A549 (cell line): ENCODE measurements around the gene ABCC1. TPM values are rescaled to one million over a fixed set of nuclear protein-coding genes. Genes with fewer than 3 reads are reported as not detected.

Experiments
- ATAC-seq, 2 experiments: fragments of 200-7000 bp in 1 of 2; fragments of >200 bp in 1 of 2; cut with Nextera tagmentation in 1 of 2; cut with Tn5 transposase in 1 of 2; 3 replicates each; pipeline versions ENCODE4 v1.8.0 to v1.9.1; 2018 to 2020; ENCODE audit warnings: mild to moderate bottlenecking in 1 of 2, moderate library complexity in 1 of 2
- CTCF ChIA-PET: fragments of 300-600 bp; sonication (Branson Sonifier 250); formaldehyde crosslinking; extraction: SDS; loops from one replicate; lab custom pipeline; 2021; ENCODE audit warnings: antibody characterized with exemption, inconsistent platforms; lab: Yijun Ruan, JAX
- POLR2A ChIA-PET: fragments of 350-600 bp; formaldehyde crosslinking; extraction: SDS; loops from one replicate; lab custom pipeline; 2021; ENCODE audit warnings: antibody characterized with exemption, inconsistent platforms; lab: Yijun Ruan, JAX
- DNase-seq, 2 experiments: peaks; one replicate each; pipeline versions ENCODE4 v3.0.0 to v3.0.0-alpha.2; 2011 to 2016; ENCODE audit warnings: low read depth in 1 of 2, low spot score in 1 of 2
- FAIRE-seq: peaks from 2 replicates; lab custom pipeline; 2011; peaks lifted over from hg19 to GRCh38; lab: Jason Lieb, UNC
- H3K27ac ChIP-seq, 2 experiments: fragments of >200 bp; sonication (Bioruptor Twin); formaldehyde crosslinking; 3 replicates each; pipeline ENCODE4 v1.5.1; 2016 to 2017
- H3K4me1 ChIP-seq: fragments of >200 bp; sonication (Bioruptor Twin); formaldehyde crosslinking; 3 replicates; pipeline ENCODE4 v1.6.1; 2016
- H3K4me2 ChIP-seq: fragments of >200 bp; sonication (Bioruptor Twin); formaldehyde crosslinking; 3 replicates; pipeline ENCODE4 v1.6.1; 2016
- H3K4me3 ChIP-seq: fragments of >200 bp; sonication (Bioruptor Twin); formaldehyde crosslinking; 3 replicates; pipeline ENCODE4 v1.5.1; 2016
- H3K9me3 ChIP-seq: fragments of >200 bp; sonication (Bioruptor Twin); formaldehyde crosslinking; 3 replicates; pipeline ENCODE4 v1.6.1; 2016
- CBX8 ChIP-seq: fragments of 200-600 bp; sonication (generic); IDR thresholded peaks from 2 replicates; pipeline ENCODE4 v1.6.1; 2016
- CHD4 ChIP-seq: fragments of 200-600 bp; sonication (generic); IDR thresholded peaks from 2 replicates; pipeline ENCODE4 v1.6.1; 2016; ENCODE audit warnings: antibody characterized with exemption, mild to moderate bottlenecking, borderline replicate concordance
- EHF ChIP-seq: fragments of 250-450 bp; sonication (Bioruptor Pico); IDR thresholded peaks from 2 replicates; pipeline ENCODE4 v1.5.0; 2020; ENCODE audit warnings: mild to moderate bottlenecking
- EHMT2 ChIP-seq: fragments of 200-600 bp; sonication (generic); IDR thresholded peaks from 2 replicates; pipeline ENCODE4 v1.6.1; 2016; ENCODE audit warnings: antibody characterized with exemption, low read depth, mild to moderate bottlenecking, moderate library complexity
- ESRRA ChIP-seq: fragments of 150-350 bp; IDR thresholded peaks from 2 replicates; pipeline ENCODE4 v1.6.1; 2014; ENCODE audit warnings: mild to moderate bottlenecking, low read length, borderline replicate concordance
- FOXS1 ChIP-seq: fragments of 250-450 bp; sonication (Bioruptor Pico); IDR thresholded peaks from 2 replicates; pipeline ENCODE4 v1.5.0; 2020; ENCODE audit warnings: mild to moderate bottlenecking, moderate library complexity
- HDAC2 ChIP-seq: fragments of 200-600 bp; sonication (generic); IDR thresholded peaks from 2 replicates; pipeline ENCODE4 v1.6.1; 2016
- HOXA7 ChIP-seq: fragments of 250-450 bp; sonication (Bioruptor Pico); IDR thresholded peaks from 2 replicates; pipeline ENCODE4 v1.5.0; 2020; ENCODE audit warnings: mild to moderate bottlenecking, moderate library complexity
- HOXB5 ChIP-seq: fragments of 250-450 bp; sonication (Bioruptor Pico); IDR thresholded peaks from 2 replicates; pipeline ENCODE4 v1.5.0; 2020; ENCODE audit warnings: mild to moderate bottlenecking, moderate library complexity
- KDM1A ChIP-seq: fragments of 200-600 bp; sonication (generic); IDR thresholded peaks from 2 replicates; pipeline ENCODE4 v1.6.1; 2016; ENCODE audit warnings: low read depth, mild to moderate bottlenecking
- MAZ ChIP-seq: fragments of 150-350 bp; IDR thresholded peaks from 2 replicates; pipeline ENCODE4 v1.6.1; 2014; ENCODE audit warnings: antibody characterized with exemption, low read depth, low read length, borderline replicate concordance
- MYC ChIP-seq: IDR thresholded peaks from 2 replicates; pipeline ENCODE4 v1.6.1; 2012; ENCODE audit warnings: mild to moderate bottlenecking, inconsistent platforms, low read length, improper control_type of control experiment, borderline replicate concordance
- RAD21 ChIP-seq, 2 experiments: fragments of >200 bp in 1 of 2; sonication (Bioruptor Twin) in 1 of 2; formaldehyde crosslinking in 1 of 2; IDR thresholded peaks in 1 of 2; conservative IDR thresholded peaks in 1 of 2; 2 replicates in 1 of 2; 3 replicates in 1 of 2; pipeline ENCODE4 v1.6.1; 2012 to 2018; ENCODE audit warnings: inconsistent platforms in 1 of 2
- SMC3 ChIP-seq: fragments of >200 bp; sonication (Bioruptor Twin); formaldehyde crosslinking; IDR thresholded peaks from 3 replicates; pipeline ENCODE4 v1.6.1; 2018; ENCODE audit warnings: inconsistent platforms
- ZC3H11A ChIP-seq: fragments of 450-650 bp; IDR thresholded peaks from 2 replicates; pipeline ENCODE4 v1.6.1; 2014; ENCODE audit warnings: antibody characterized with exemption, mild to moderate bottlenecking
- WGBS: methylation state at CpG from one replicate; pipeline ENCODE4 v1.1.6; 2017; ENCODE audit errors: missing lambda C conversion rate; 5-methylcytosine and 5-hydroxymethylcytosine counted together
- polyA plus RNA-seq, 4 experiments: library from polyadenylated mRNA; depleted of rRNA in 3 of 4; stranded (reverse); fragments of >200 nt; fragmentation: RNase III in 1 of 4; extraction: RNeasy Plus Mini Kit Qiagen cat#74134 plus additional on column Dnase treatment in 1 of 4; gene quantifications; 2 replicates in 3 of 4; 3 replicates in 1 of 4; pipeline ENCODE4 v1.2.3, GENCODE V29; 2011 to 2017
- TF ChIP-seq, protein P1 (sequence below): fragments of 450-650 bp; IDR thresholded peaks from 2 replicates; pipeline ENCODE4 v1.6.1; 2014; ENCODE audit warnings: antibody characterized with exemption
- TF ChIP-seq, protein P2 (sequence below): fragments of 200-600 bp; sonication (generic); IDR thresholded peaks from 2 replicates; pipeline ENCODE4 v1.6.1; 2016; ENCODE audit warnings: antibody characterized with exemption, mild to moderate bottlenecking, moderate library complexity
- TF ChIP-seq, protein P3 (sequence below): IDR thresholded peaks from 2 replicates; pipeline ENCODE4 v1.6.1; 2012; ENCODE audit warnings: low read depth, borderline replicate concordance

The ABCC1 gene
- polyA plus RNA-seq, 2 of the 4 experiments (the other 2 are of a cell fraction): 56.5 to 93.8 TPM

DNA sequence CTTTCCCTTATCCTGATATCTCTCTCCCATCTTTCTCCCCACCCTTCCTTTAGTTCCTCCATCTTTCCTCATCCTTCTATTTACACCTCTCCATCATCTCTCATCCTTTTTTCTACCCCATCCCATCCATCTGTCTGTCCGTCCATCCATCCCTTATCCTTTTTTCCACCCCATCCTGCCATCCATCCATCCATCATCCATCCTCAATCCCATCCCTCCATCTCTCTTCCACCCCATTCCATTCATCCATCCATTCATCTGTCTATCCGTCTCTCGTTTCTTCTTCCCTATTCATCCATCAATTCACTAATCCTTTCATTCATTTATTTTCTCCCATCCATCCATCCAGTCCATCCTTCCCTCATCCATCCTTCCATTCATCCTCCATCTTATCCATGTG, 205.8 kb downstream of the ABCC1 start:
- no peaks in the 10 kb centered on the region for H3K9me3 ChIP-seq
- ChIA-PET CTCF (no interaction called here), POLR2A (no interaction called here)
- no peak overlapping the region for H3K4me2 ChIP-seq
- H3K4me3 ChIP-seq: no peak overlapping the region
- ATAC-seq (no peak), FAIRE-seq (no peak), DNase-seq (no peak)
- peaks cover 2% of the 10 kb centered on the region; the same call in 1 of the 3 replicates for H3K4me1 ChIP-seq
- H3K27ac ChIP-seq: no peak overlapping the region
- TF ChIP-seq RAD21 (conservative IDR thresholded peaks at IDR 0.05 in 1 of 2, IDR thresholded peaks at IDR 0.05 in 1 of 2) (no peak), ESRRA (no peak), HDAC2 (no peak), EHMT2 (no peak), HOXB5 (CRISPR knock-in tag) (no peak), EHF (CRISPR knock-in tag) (no peak)
- TF ChIP-seq, protein P1, sequence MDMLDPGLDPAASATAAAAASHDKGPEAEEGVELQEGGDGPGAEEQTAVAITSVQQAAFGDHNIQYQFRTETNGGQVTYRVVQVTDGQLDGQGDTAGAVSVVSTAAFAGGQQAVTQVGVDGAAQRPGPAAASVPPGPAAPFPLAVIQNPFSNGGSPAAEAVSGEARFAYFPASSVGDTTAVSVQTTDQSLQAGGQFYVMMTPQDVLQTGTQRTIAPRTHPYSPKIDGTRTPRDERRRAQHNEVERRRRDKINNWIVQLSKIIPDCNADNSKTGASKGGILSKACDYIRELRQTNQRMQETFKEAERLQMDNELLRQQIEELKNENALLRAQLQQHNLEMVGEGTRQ: no peak
- TF ChIP-seq, protein P2, sequence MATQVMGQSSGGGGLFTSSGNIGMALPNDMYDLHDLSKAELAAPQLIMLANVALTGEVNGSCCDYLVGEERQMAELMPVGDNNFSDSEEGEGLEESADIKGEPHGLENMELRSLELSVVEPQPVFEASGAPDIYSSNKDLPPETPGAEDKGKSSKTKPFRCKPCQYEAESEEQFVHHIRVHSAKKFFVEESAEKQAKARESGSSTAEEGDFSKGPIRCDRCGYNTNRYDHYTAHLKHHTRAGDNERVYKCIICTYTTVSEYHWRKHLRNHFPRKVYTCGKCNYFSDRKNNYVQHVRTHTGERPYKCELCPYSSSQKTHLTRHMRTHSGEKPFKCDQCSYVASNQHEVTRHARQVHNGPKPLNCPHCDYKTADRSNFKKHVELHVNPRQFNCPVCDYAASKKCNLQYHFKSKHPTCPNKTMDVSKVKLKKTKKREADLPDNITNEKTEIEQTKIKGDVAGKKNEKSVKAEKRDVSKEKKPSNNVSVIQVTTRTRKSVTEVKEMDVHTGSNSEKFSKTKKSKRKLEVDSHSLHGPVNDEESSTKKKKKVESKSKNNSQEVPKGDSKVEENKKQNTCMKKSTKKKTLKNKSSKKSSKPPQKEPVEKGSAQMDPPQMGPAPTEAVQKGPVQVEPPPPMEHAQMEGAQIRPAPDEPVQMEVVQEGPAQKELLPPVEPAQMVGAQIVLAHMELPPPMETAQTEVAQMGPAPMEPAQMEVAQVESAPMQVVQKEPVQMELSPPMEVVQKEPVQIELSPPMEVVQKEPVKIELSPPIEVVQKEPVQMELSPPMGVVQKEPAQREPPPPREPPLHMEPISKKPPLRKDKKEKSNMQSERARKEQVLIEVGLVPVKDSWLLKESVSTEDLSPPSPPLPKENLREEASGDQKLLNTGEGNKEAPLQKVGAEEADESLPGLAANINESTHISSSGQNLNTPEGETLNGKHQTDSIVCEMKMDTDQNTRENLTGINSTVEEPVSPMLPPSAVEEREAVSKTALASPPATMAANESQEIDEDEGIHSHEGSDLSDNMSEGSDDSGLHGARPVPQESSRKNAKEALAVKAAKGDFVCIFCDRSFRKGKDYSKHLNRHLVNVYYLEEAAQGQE: no peak
- WGBS: 90% methylated on average over 3 of the region's 3 CpGs

DNA sequence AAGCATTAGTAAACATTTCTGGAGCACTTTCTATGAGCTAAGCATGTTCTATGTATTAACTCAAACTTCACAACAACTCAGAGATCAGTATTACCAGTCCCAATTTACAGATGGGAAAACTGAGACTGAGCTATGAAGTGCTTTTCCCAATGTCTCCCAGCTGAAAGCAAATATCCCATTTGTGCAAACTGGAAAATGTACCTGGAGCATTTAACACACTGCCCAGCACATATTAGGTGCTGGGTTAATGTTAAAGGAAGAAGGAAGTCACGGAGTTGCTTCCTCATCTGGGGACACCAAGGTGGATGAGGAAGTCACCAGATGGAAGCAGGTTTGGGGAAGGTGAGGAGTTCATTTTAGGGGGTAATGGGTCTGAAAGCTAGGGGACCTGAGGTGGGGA, 207.8 kb downstream of the ABCC1 start:
- 100% methylated on average over 1 of the region's 1 CpG for WGBS
- DNase-seq (no peak), ATAC-seq (no peak), FAIRE-seq (no peak)
- Histone ChIP-seq H3K4me3 (no peak overlapping the region), H3K4me1 (peaks cover 2% of the 10 kb centered on the region; the same call in 1 of the 3 replicates), H3K27ac (no peak overlapping the region), H3K9me3 (no peaks in the 10 kb centered on the region), H3K4me2 (no peak overlapping the region)
- POLR2A ChIA-PET: no interaction called here
- TF ChIP-seq KDM1A: peak; percentile 69; the same call in 1 of the 2 replicates
- TF ChIP-seq HOXA7 (CRISPR knock-in tag): 0 out of 2 replicates have a peak, but pooled peaks have one; percentile 30
- no peak for TF ChIP-seq MAZ
- TF ChIP-seq, all 56 proteins: peak for 2
- CTCF ChIA-PET: interaction anchor here (1.3 kb wide), 1 partner anchor 391 kb away, joined by 6 read pairs; no protein-coding TSS in a partner anchor

DNA sequence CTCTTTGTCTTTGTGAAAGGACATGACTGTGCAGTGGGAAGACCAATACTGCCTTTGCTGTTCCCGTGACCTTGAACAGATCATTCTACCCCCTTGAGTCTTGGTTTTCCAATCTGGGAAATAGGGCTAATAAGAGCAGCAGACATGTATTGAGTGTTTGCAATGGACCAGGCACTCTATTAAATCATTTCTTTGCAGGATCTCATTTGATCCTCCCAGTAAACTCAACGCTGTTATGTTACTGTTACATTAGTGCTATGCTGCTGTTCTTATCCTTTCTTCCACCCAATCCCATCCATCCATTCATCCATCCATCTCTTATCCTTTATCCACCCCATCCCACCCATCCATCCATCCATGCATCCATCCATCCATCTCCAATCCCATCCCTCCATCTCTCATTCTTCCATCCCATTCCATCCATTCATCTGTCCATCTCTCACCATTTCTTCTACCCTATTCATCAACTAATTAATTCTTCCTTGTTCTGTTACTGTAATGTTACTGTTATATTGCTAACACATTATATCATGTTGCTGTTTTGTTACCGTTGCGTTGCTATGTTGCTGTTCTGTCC, 208.8 kb downstream of the ABCC1 start:
- Histone ChIP-seq H3K4me2 (no peak overlapping the region), H3K9me3 (no peaks in the 10 kb centered on the region), H3K4me3 (no peak overlapping the region), H3K4me1 (no peaks in the 10 kb centered on the region), H3K27ac (no peak overlapping the region)
- POLR2A ChIA-PET: no interaction called here
- no peak for FAIRE-seq
- no peak for TF ChIP-seq ZC3H11A
- no peak for TF ChIP-seq SMC3
- TF ChIP-seq FOXS1 (CRISPR knock-in tag): no peak
- TF ChIP-seq, protein P2: no peak
- no peak for TF ChIP-seq CHD4
- no peak for TF ChIP-seq CBX8
- TF ChIP-seq, protein P3, sequence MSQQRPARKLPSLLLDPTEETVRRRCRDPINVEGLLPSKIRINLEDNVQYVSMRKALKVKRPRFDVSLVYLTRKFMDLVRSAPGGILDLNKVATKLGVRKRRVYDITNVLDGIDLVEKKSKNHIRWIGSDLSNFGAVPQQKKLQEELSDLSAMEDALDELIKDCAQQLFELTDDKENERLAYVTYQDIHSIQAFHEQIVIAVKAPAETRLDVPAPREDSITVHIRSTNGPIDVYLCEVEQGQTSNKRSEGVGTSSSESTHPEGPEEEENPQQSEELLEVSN: no peak
- TF ChIP-seq MYC: no peak
- ATAC-seq: no peak
- no peak for DNase-seq
- WGBS: 92% methylated on average over 4 of the region's 4 CpGs
- CTCF ChIA-PET: interaction anchor here (1.3 kb wide), 1 partner anchor 392 kb away, joined by 6 read pairs; no protein-coding TSS in a partner anchor
